RWPE2 (cell line): ENCODE results near the gene GDF11.

Source experiments
- ATAC-seq: fragments of 200-7000 bp; cut with Tn5 transposase; 3 replicates; pipeline ENCODE4 v1.9.1; 2021; ENCODE audit warnings: low read depth
- DNase-seq: peaks from one replicate; pipeline ENCODE4 v3.0.0-alpha.2; 2020; ENCODE audit warnings: low spot score
- H3K27ac ChIP-seq: fragments of 450-650 bp; 2 replicates; pipeline ENCODE4 v1.5.1; 2017; ENCODE audit warnings: mild to moderate bottlenecking; ENCODE audit not compliant: poor library complexity, severe bottlenecking
- H3K27me3 ChIP-seq: fragments of 250-450 bp; sonication (Bioruptor Pico); 2 replicates; pipeline ENCODE4 v1.5.1; 2021; ENCODE audit warnings: mild to moderate bottlenecking, moderate library complexity; ENCODE audit not compliant: insufficient read depth, poor library complexity, severe bottlenecking
- H3K36me3 ChIP-seq: fragments of 250-450 bp; sonication (Bioruptor Pico); 2 replicates; pipeline ENCODE4 v1.5.1; 2020; ENCODE audit warnings: low read depth, mild to moderate bottlenecking, moderate library complexity
- H3K4me1 ChIP-seq: fragments of 250-450 bp; sonication (Bioruptor Pico); 2 replicates; pipeline ENCODE4 v1.5.1; 2021; ENCODE audit warnings: mild to moderate bottlenecking, moderate library complexity; ENCODE audit not compliant: insufficient read depth, poor library complexity, severe bottlenecking
- H3K4me3 ChIP-seq: fragments of 250-450 bp; sonication (Bioruptor Pico); 2 replicates; pipeline ENCODE4 v1.5.1; 2021; ENCODE audit warnings: mild to moderate bottlenecking, moderate library complexity; ENCODE audit not compliant: severe bottlenecking
- H3K9me3 ChIP-seq: fragments of 250-450 bp; sonication (Bioruptor Pico); 2 replicates; pipeline ENCODE4 v1.5.1; 2021; ENCODE audit warnings: mild to moderate bottlenecking, moderate library complexity; ENCODE audit not compliant: severe bottlenecking
- TF ChIP-seq, protein P1 (sequence below): fragments of 450-650 bp; IDR thresholded peaks from one replicate; pipeline ENCODE4 v1.5.1; 2017; ENCODE audit warnings: mild to moderate bottlenecking, moderate library complexity; ENCODE audit not compliant: poor library complexity, severe bottlenecking

GDF11 gene

DNA sequence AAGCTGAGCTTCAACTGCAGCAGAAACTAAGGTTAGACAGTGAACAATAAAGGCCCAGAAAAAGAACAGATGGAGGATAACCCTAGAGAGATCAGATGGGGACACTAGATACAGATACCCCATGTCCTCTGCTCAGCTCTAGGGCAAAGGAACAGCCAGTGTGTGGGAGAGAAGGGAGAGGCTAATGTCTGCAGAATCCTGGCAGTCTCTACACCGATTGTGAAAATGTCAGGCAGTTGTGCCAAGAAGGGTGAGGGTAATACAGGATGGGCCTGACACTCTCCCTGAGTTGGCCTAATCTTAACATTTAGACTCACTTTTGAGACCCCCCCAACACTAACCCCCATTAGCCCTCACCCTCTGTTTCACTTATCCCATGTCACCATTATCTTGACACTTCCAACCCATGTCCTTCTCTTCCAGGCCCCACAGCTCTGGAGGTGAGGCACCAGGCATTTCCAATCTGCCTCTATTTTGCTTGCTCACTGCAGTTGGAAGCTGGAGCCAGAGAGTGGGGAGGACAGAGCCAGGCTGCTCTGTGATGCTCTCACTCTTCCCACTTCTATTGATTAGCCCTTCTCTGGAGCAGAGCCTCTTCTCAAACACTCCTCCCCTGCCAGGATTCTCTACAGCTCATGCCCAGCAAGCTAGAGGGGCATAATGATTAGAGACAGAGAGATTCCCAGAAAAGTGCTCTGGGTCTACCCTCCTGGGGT lies 30.1 kb upstream of the GDF11 start:
- no peak overlapping the region for H3K4me3 ChIP-seq
- peaks cover 12% of the 10 kb centered on the region for H3K27me3 ChIP-seq
- no peaks in the 10 kb centered on the region for H3K36me3 ChIP-seq
- H3K4me1 ChIP-seq, result peaks cover 22% of the 10 kb centered on the region
- H3K9me3 ChIP-seq, result no peaks in the 10 kb centered on the region
- TF ChIP-seq, protein P1, sequence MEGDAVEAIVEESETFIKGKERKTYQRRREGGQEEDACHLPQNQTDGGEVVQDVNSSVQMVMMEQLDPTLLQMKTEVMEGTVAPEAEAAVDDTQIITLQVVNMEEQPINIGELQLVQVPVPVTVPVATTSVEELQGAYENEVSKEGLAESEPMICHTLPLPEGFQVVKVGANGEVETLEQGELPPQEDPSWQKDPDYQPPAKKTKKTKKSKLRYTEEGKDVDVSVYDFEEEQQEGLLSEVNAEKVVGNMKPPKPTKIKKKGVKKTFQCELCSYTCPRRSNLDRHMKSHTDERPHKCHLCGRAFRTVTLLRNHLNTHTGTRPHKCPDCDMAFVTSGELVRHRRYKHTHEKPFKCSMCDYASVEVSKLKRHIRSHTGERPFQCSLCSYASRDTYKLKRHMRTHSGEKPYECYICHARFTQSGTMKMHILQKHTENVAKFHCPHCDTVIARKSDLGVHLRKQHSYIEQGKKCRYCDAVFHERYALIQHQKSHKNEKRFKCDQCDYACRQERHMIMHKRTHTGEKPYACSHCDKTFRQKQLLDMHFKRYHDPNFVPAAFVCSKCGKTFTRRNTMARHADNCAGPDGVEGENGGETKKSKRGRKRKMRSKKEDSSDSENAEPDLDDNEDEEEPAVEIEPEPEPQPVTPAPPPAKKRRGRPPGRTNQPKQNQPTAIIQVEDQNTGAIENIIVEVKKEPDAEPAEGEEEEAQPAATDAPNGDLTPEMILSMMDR, result no peak
- ATAC-seq (no peak), DNase-seq (no peak)
- H3K27ac ChIP-seq, result no peak overlapping the region

DNA sequence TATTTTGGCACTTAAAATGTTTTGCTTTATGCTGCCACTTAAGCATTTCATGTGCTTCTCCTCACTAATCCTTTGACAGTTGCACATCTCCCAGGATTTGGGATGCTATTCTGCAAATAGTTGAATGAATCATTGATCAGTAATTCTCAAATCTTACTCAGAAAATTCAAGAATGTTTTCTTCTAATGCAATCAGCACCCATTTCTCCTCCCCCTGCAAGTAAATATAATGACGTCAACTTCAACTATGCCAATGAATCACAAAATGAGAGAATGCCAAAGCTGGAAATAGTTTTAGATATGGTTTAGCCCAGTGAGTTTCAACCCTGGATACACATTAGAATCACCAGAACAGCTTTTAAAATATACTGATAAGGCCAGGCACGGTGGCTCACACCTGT lies 29.2 kb upstream of the GDF11 start:
- ATAC-seq, result peak; percentile 2; the same call in 1 of the 3 replicates
- TF ChIP-seq, protein P1, result no peak

DNA sequence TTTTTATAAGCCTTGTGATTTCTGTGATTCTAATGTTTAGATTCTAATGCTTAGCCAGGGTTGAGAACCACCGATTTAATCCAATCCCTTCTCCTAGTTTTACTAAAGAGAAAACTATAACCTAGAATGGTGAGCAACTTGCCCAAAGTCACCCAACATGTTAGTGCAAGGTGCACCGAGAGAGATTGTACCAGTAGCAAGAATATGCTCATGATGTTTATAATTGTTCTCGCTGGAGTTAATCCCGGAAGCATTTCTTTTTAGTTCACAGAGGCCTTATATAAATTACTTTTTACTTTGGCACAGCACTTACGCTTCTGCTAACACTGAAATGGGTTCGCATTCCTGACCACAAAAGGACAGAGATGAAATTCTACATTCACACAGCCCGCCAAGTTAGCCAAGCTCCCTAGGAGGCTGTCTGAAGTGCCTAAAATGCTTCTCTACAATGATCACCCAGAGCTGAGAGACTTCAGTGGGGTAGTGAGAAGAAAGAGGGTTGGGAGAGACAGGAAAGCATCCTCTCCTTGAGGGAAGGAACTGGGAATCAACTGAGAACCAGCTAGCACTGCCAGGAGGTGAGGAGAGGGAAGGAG lies 27.7 kb upstream of the GDF11 start:
- peak overlapping the region; percentile 85 for H3K27ac ChIP-seq

More for the DNA sequence above, 29.2 kb upstream of the GDF11 start:
- Histone ChIP-seq H3K27ac (peak overlapping the region; percentile 39), H3K4me3 (no peak overlapping the region), H3K9me3 (no peaks in the 10 kb centered on the region), H3K36me3 (no peaks in the 10 kb centered on the region), H3K27me3 (peaks cover 7% of the 10 kb centered on the region), H3K4me1 (peaks cover 25% of the 10 kb centered on the region)
- no peak for DNase-seq

DNA sequence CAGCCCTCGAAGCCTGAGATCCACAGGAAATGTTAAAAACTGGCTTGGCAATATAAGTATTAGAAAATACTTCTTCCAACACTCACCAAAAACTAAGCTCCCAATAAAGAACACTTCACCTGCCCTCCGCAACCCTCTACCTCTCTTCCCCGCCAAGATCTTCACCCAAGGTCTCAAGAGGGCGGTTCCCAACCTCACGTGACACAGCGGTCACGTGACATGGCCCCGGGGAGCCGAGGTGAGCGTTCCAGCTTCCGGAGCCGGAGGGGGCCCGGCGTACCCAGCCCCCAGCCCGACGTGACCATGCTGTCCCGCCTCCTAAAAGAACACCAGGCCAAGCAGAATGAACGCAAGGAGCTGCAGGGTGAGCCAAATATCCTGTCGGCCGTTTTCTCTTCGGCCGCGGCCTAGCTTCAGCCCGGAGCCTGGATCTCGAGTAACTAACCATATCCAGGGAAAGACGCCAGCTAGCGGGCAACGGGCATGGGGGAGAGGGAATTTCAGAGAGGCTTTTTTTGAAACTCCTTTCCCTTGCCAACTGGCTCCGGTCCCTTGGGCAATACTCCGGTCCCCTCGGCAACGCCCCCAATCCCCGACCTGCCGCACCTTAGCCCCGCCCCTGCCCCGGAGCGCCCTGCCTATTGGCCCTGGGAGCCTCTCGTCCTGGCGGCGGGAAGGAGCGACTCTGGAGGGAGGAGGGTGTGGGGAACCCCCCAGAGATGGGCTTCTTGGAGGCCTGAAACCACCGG lies 26.9 kb upstream of the GDF11 start, which contains the start of gene BLOC1S1:
BLOC1S1 (plus strand) TSS at position 214 of the 749 bp plus-strand sequence; CDS start at position 220, 6 bp downstream.
- H3K4me1 ChIP-seq, result peaks cover 25% of the 10 kb centered on the region
- no peaks in the 10 kb centered on the region for H3K36me3 ChIP-seq
- no peaks in the 10 kb centered on the region for H3K9me3 ChIP-seq
- peak; percentile 70 for ATAC-seq
- H3K27ac ChIP-seq, result peak within 1 kb of the TSS; percentile 85
- peak within 1 kb of the TSS; percentile 59 for H3K4me3 ChIP-seq
- peak; percentile 96 for DNase-seq
- H3K27me3 ChIP-seq, result no peaks in the 10 kb centered on the region
- TF ChIP-seq, protein P1, result no peak

More for the DNA sequence above, 27.7 kb upstream of the GDF11 start:
- Histone ChIP-seq H3K36me3 (no peaks in the 10 kb centered on the region), H3K4me1 (peaks cover 25% of the 10 kb centered on the region), H3K4me3 (peak overlapping the region; percentile 59), H3K9me3 (no peaks in the 10 kb centered on the region), H3K27me3 (no peaks in the 10 kb centered on the region)
- DNase-seq (no peak), ATAC-seq (no peak)
- TF ChIP-seq, protein P1, result no peak
